IMR-90 (cell line): ENCODE results near the gene ADGRV1. TPM values are rescaled to one million over a fixed set of nuclear protein-coding genes. Genes with fewer than 3 reads are reported as not detected.

ENCODE experiments used
- ATAC-seq: fragments of 200-7000 bp; cut with Tn5 transposase; 2 replicates; pipeline ENCODE4 v1.9.1; 2020; ENCODE audit warnings: low read depth, mild to moderate bottlenecking, moderate library complexity
- BruUV-seq: library from RNA; stranded (reverse); fragments of 400-500 nt; replicated peaks from 2 replicates; lab custom pipeline; 2021; lab: Mats Ljungman, UMichigan
- CTCF ChIA-PET: fragments of 300-600 bp; formaldehyde crosslinking; extraction: SDS; loops from one replicate; lab custom pipeline; 2021; ENCODE audit warnings: antibody characterized with exemption; lab: Yijun Ruan, JAX
- POLR2A ChIA-PET: fragments of 300-600 bp; sonication (Branson Sonifier 250); formaldehyde crosslinking; loops from one replicate; lab custom pipeline; 2022; ENCODE audit warnings: antibody characterized with exemption; ENCODE audit not compliant: unreplicated experiment; lab: Charles Lee
- DNase-seq: peaks from one replicate; pipeline ENCODE4 v3.0.0; 2013
- H2AFZ ChIP-seq: replicated peaks from 2 replicates; pipeline ENCODE3; 2013; ENCODE audit warnings: low read length, mild to moderate bottlenecking; ENCODE audit not compliant: poor library complexity
- H2AK5ac ChIP-seq: 2 replicates; pipeline ENCODE4 v1.6.1; 2013; ENCODE audit warnings: low read depth, low read length, inconsistent platforms
- H2AK9ac ChIP-seq: replicated peaks from 2 replicates; pipeline ENCODE3; 2013; ENCODE audit warnings: mild to moderate bottlenecking, low read depth, low read length, moderate library complexity; ENCODE audit not compliant: poor library complexity
- H2BK120ac ChIP-seq: 2 replicates; pipeline ENCODE4 v1.6.1; 2013; ENCODE audit warnings: low read depth, low read length, inconsistent platforms
- H2BK15ac ChIP-seq: 3 replicates; pipeline ENCODE4 v1.6.1; 2013; ENCODE audit warnings: low read depth, low read length, inconsistent platforms
- H2BK20ac ChIP-seq: 2 replicates; pipeline ENCODE4 v1.6.1; 2013; ENCODE audit warnings: low read depth, mild to moderate bottlenecking, inconsistent platforms, low read length, moderate library complexity
- H2BK5ac ChIP-seq: 2 replicates; pipeline ENCODE4 v1.6.1; 2013; ENCODE audit warnings: mild to moderate bottlenecking, low read depth, low read length, inconsistent platforms; ENCODE audit not compliant: poor library complexity, severe bottlenecking
- H3K14ac ChIP-seq: replicated peaks from 2 replicates; pipeline ENCODE4 v1.6.1; 2013; ENCODE audit warnings: low read depth, low read length, inconsistent platforms
- H3K18ac ChIP-seq: 2 replicates; pipeline ENCODE4 v1.6.1; 2013; ENCODE audit warnings: low read depth, low read length, control low read depth
- H3K23ac ChIP-seq: 2 replicates; pipeline ENCODE4 v1.6.1; 2013; ENCODE audit warnings: low read depth, low read length, inconsistent platforms
- H3K27ac ChIP-seq: 2 replicates; pipeline ENCODE4 v1.5.1; 2013; ENCODE audit warnings: mild to moderate bottlenecking, control low read depth, low read length; ENCODE audit not compliant: insufficient read depth
- H3K27me3 ChIP-seq: 2 replicates; pipeline ENCODE4 v1.6.1; 2013; ENCODE audit warnings: low read length; ENCODE audit not compliant: control insufficient read depth, insufficient read depth
- H3K36me3 ChIP-seq: 2 replicates; pipeline ENCODE4 v1.6.1; 2013; ENCODE audit warnings: low read length, mixed read lengths; ENCODE audit not compliant: control insufficient read depth, insufficient read depth
- H3K4ac ChIP-seq: 2 replicates; pipeline ENCODE4 v1.6.1; 2013; ENCODE audit warnings: low read depth, low read length, inconsistent platforms
- H3K4me1 ChIP-seq: 2 replicates; pipeline ENCODE4 v1.6.1; 2013; ENCODE audit warnings: low read length, mixed read lengths; ENCODE audit not compliant: control insufficient read depth, insufficient read depth
- H3K4me2 ChIP-seq: 2 replicates; pipeline ENCODE4 v1.6.1; 2013; ENCODE audit warnings: low read depth, mild to moderate bottlenecking, control low read depth, low read length, moderate library complexity
- H3K4me3 ChIP-seq: 2 replicates; pipeline ENCODE4 v1.5.1; 2013; ENCODE audit warnings: low read depth, mild to moderate bottlenecking, control low read depth, low read length, moderate library complexity; ENCODE audit not compliant: insufficient read depth
- H3K56ac ChIP-seq: 2 replicates; pipeline ENCODE4 v1.6.1; 2013; ENCODE audit warnings: low read length, inconsistent platforms; ENCODE audit not compliant: insufficient read depth; ENCODE audit errors: extremely low read depth
- H3K79me1 ChIP-seq, 2 experiments: 2 replicates each; pipeline ENCODE4 v1.6.1; 2013; ENCODE audit warnings: low read length in 2 of 2, inconsistent platforms in 1 of 2, low read depth in 1 of 2
- H3K9ac ChIP-seq: 2 replicates; pipeline ENCODE4 v1.6.1; 2013; ENCODE audit warnings: low read depth, low read length, control low read depth
- H3K9me1 ChIP-seq: 2 replicates; pipeline ENCODE4 v1.6.1; 2013; ENCODE audit warnings: low read length, inconsistent platforms; ENCODE audit not compliant: insufficient read depth
- H3K9me3 ChIP-seq: 2 replicates; pipeline ENCODE4 v1.6.1; 2013; ENCODE audit warnings: low read length; ENCODE audit not compliant: control insufficient read depth, insufficient read depth
- H4K20me1 ChIP-seq: 2 replicates; pipeline ENCODE4 v1.6.1; 2013; ENCODE audit warnings: low read length, inconsistent platforms; ENCODE audit not compliant: insufficient read depth
- H4K5ac ChIP-seq: 2 replicates; pipeline ENCODE4 v1.6.1; 2013; ENCODE audit warnings: mild to moderate bottlenecking, low read depth, low read length, control low read depth
- H4K8ac ChIP-seq, 2 experiments: 2 replicates each; pipeline ENCODE4 v1.6.1; 2013; ENCODE audit warnings: low read depth in 2 of 2, low read length in 2 of 2, control low read depth in 1 of 2, inconsistent platforms in 1 of 2
- H4K91ac ChIP-seq: 2 replicates; pipeline ENCODE4 v1.6.1; 2013; ENCODE audit warnings: low read depth, low read length, inconsistent platforms; ENCODE audit not compliant: insufficient read depth
- BHLHE40 ChIP-seq: fragments of 150-350 bp; IDR thresholded peaks from 2 replicates; pipeline ENCODE4 v1.6.1; 2016; ENCODE audit warnings: mild to moderate bottlenecking, low read depth, low read length
- CEBPB ChIP-seq: IDR thresholded peaks from 2 replicates; pipeline ENCODE4 v1.6.1; 2012; ENCODE audit warnings: low read depth, low read length, improper control_type of control experiment
- CHD1 ChIP-seq: IDR thresholded peaks from 2 replicates; pipeline ENCODE4 v1.6.1; 2012; ENCODE audit warnings: low read depth, low read length, improper control_type of control experiment
- CTCF ChIP-seq: conservative IDR thresholded peaks from 2 replicates; pipeline ENCODE4 v1.5.1; 2012; ENCODE audit warnings: mild to moderate bottlenecking, low read depth, low read length, improper control_type of control experiment
- ELK1 ChIP-seq: fragments of 150-350 bp; IDR thresholded peaks from 2 replicates; pipeline ENCODE4 v1.6.1; 2016; ENCODE audit warnings: low read depth, mild to moderate bottlenecking, low read length, moderate library complexity, borderline replicate concordance
- FOS ChIP-seq: fragments of 150-350 bp; IDR thresholded peaks from 2 replicates; pipeline ENCODE4 v1.6.1; 2016; ENCODE audit warnings: low read depth, low read length
- MAFK ChIP-seq: IDR thresholded peaks from 2 replicates; pipeline ENCODE4 v1.6.1; 2012; ENCODE audit warnings: low read depth, low read length, improper control_type of control experiment
- MXI1 ChIP-seq: IDR thresholded peaks from 2 replicates; pipeline ENCODE4 v1.6.1; 2012; ENCODE audit warnings: low read depth, mild to moderate bottlenecking, low read length, moderate library complexity, borderline replicate concordance
- NFE2L2 ChIP-seq: fragments of 150-350 bp; IDR thresholded peaks from 2 replicates; pipeline ENCODE4 v1.6.1; 2016; ENCODE audit warnings: low read depth, mild to moderate bottlenecking, low read length
- POLR2A ChIP-seq: IDR thresholded peaks from 2 replicates; pipeline ENCODE4 v1.6.1; 2012; ENCODE audit warnings: mild to moderate bottlenecking, low read depth, low read length
- RAD21 ChIP-seq: IDR thresholded peaks from 2 replicates; pipeline ENCODE4 v1.6.1; 2012; ENCODE audit warnings: low read length, improper control_type of control experiment
- RCOR1 ChIP-seq: IDR thresholded peaks from 2 replicates; pipeline ENCODE4 v1.6.1; 2012; ENCODE audit warnings: mild to moderate bottlenecking, low read length, improper control_type of control experiment; ENCODE audit not compliant: insufficient replicate concordance
- RFX5 ChIP-seq: IDR thresholded peaks from 2 replicates; pipeline ENCODE4 v1.8.0; 2012; ENCODE audit warnings: low read depth, mild to moderate bottlenecking, low read length, moderate library complexity
- SMC3 ChIP-seq: fragments of 150-350 bp; IDR thresholded peaks from 2 replicates; pipeline ENCODE4 v1.6.1; 2016; ENCODE audit warnings: low read depth, mild to moderate bottlenecking, antibody characterized with exemption, low read length, moderate library complexity
- USF2 ChIP-seq: fragments of 150-350 bp; IDR thresholded peaks from 2 replicates; pipeline ENCODE4 v1.6.1; 2017; ENCODE audit warnings: mild to moderate bottlenecking, antibody characterized with exemption, low read length, low read depth
- WGBS, 2 experiments: methylation state at CpG; one replicate each; pipeline versions ENCODE4 v1.1.5 to v1.1.7; 2013; ENCODE audit warnings: missing lambda C conversion rate in 2 of 2; ENCODE audit not compliant: insufficient read length in 1 of 2; ENCODE audit errors: extremely low coverage in 2 of 2; 5-methylcytosine and 5-hydroxymethylcytosine counted together
- dilution Hi-C: fragments of 300-500 bp; cut with HindIII; formaldehyde crosslinking; loops from one replicate; pipeline ENCODE4 v1.14.3; 2018; ENCODE audit warnings: low sequenced_read_pairs; ENCODE audit not compliant: unreplicated experiment
- in situ Hi-C: fragments of 300-500 bp; cut with MboI; formaldehyde crosslinking; loops from 3 replicates; pipeline ENCODE4 v1.14.3; 2019; ENCODE audit warnings: low sequenced_read_pairs, inconsistent platforms, mixed read lengths
- intact Hi-C: fragments of 100-400 bp; cut with micrococcal nuclease; formaldehyde crosslinking; loops from 2 replicates; pipeline ENCODE4 v1.10.0; 2022
- polyA plus RNA-seq, 3 experiments: library from polyadenylated mRNA; depleted of rRNA; stranded (reverse); fragments of >200 nt; gene quantifications; 2 replicates each; pipeline ENCODE4 v1.2.3, GENCODE V29; 2012; ENCODE audit warnings: low replicate concordance in 1 of 3
- total RNA-seq: library from RNA; depleted of rRNA; stranded (reverse); fragments of >200 nt; gene quantifications from 2 replicates; pipeline ENCODE4 v1.2.3, GENCODE V29; 2012

Gene ADGRV1
- total and polyA plus RNA-seq, 2 of the 4 experiments (the other 2 are of a cell fraction): under 0.01 TPM; not detected in 1

GRCh38 chr5:90941002-90941720, 382.6 kb downstream of the ADGRV1 start:
- H3K4me3 ChIP-seq: no peak overlapping the region
- in situ Hi-C loops: no loop called here
- ChIA-PET POLR2A (no interaction called here), CTCF (interaction anchor here (0.6 kb wide), 1 partner anchor 280 kb away, joined by 4 read pairs; no protein-coding TSS in a partner anchor)
- no peak overlapping the region for H3K27ac ChIP-seq
- peaks cover 10% of the 10 kb centered on the region for H3K4me1 ChIP-seq
- H3K4ac ChIP-seq: no peak overlapping the region
- no peak overlapping the region for H2BK20ac ChIP-seq
- H3K79me1 ChIP-seq: no peaks in the 10 kb centered on the region
- H3K9me3 ChIP-seq: no peaks in the 10 kb centered on the region
- H3K23ac ChIP-seq: no peak overlapping the region
- H2BK120ac ChIP-seq: no peak overlapping the region
- H3K36me3 ChIP-seq: no peaks in the 10 kb centered on the region
- H4K20me1 ChIP-seq: no peaks in the 10 kb centered on the region
- no CpG with 5 or more reads among the region's 1 CpG for WGBS, 2 experiments
- H3K27me3 ChIP-seq: no peaks in the 10 kb centered on the region
- BruUV-seq: no TSS peak
- H2BK15ac ChIP-seq: no peak overlapping the region
- H2AK9ac ChIP-seq: no peak overlapping the region
- H2BK5ac ChIP-seq: no peak overlapping the region
- peak overlapping the region; percentile 31; the same call in 1 of the 2 replicates for H4K5ac ChIP-seq
- H3K4me2 ChIP-seq: no peak overlapping the region
- ATAC-seq (no peak), DNase-seq (no peak)
- no peak overlapping the region for H3K14ac ChIP-seq
- H4K8ac ChIP-seq: peak overlapping the region; percentile 6 to 73; a peak in 3 of 4 replicates
- no peaks in the 10 kb centered on the region for H3K9me1 ChIP-seq
- H2AK5ac ChIP-seq: no peak overlapping the region
- intact Hi-C loops: loop anchor here (5.0 kb wide), 1 partner anchor 131 kb away; no protein-coding TSS in a partner anchor
- dilution Hi-C loops: no loop called here
- no peak overlapping the region for H3K56ac ChIP-seq
- H3K9ac ChIP-seq: no peak overlapping the region
- no peak overlapping the region; the same call in 1 of the 2 replicates for H4K91ac ChIP-seq
- no peak overlapping the region for H3K18ac ChIP-seq
- no peak overlapping the region for H2AFZ ChIP-seq
- no peak for TF ChIP-seq ELK1
- TF ChIP-seq CEBPB: no peak
- TF ChIP-seq SMC3: no peak
- TF ChIP-seq RFX5: no peak
- TF ChIP-seq RAD21: no peak
- no peak for TF ChIP-seq MXI1
- TF ChIP-seq NFE2L2: no peak
- no peak for TF ChIP-seq CTCF
- no peak for TF ChIP-seq USF2
- no peak for TF ChIP-seq FOS
- TF ChIP-seq RCOR1: no peak
- no peak for TF ChIP-seq BHLHE40
- no peak for TF ChIP-seq MAFK
- TF ChIP-seq CHD1: no peak
- no peak for TF ChIP-seq POLR2A
